K562 (cell line): Measurements from ENCODE around the gene IKZF3. TPM values are rescaled to one million over a fixed set of nuclear protein-coding genes. Genes with fewer than 3 reads are reported as not detected.

Experiments used
- ATF7 ChIP-seq: fragments of 450-650 bp; IDR thresholded peaks from 2 replicates; pipeline ENCODE4 v1.7.1; 2014; ENCODE audit warnings: mild to moderate bottlenecking, moderate library complexity
- BRD4 ChIP-seq: fragments of 200-600 bp; sonication (generic); IDR thresholded peaks from 2 replicates; pipeline ENCODE4 v1.6.1; 2017; ENCODE audit warnings: inconsistent platforms
- CBFB ChIP-seq: sonication (generic); formaldehyde crosslinking; IDR thresholded peaks from 2 replicates; pipeline ENCODE4 v1.4.0; 2020; ENCODE audit warnings: mild to moderate bottlenecking, missing genetic modification reagents
- CBX1 ChIP-seq: sonication (generic); IDR thresholded peaks from 2 replicates; pipeline ENCODE4 v1.6.1; 2016; ENCODE audit warnings: antibody characterized with exemption, low read depth, mild to moderate bottlenecking
- FOXM1 ChIP-seq, 2 experiments: fragments of 450-650 bp in 1 of 2; sonication (generic) in 1 of 2; formaldehyde crosslinking in 1 of 2; IDR thresholded peaks; 2 replicates each; pipeline versions ENCODE4 v1.6.1 to v1.9.0; 2017 to 2022; ENCODE audit warnings: low read depth in 2 of 2, mild to moderate bottlenecking in 2 of 2, missing genetic modification reagents in 1 of 2, moderate library complexity in 1 of 2
- MAX ChIP-seq: sonication (generic); formaldehyde crosslinking; IDR thresholded peaks from 2 replicates; pipeline ENCODE4 v1.9.0; 2022; ENCODE audit warnings: mild to moderate bottlenecking, missing genetic modification reagents
- MAZ ChIP-seq, 2 experiments: fragments of 450-650 bp in 1 of 2; sonication (generic) in 1 of 2; formaldehyde crosslinking; IDR thresholded peaks in 1 of 2; conservative IDR thresholded peaks in 1 of 2; 2 replicates each; pipeline versions ENCODE4 v1.4.0 to v1.5.0; 2020; ENCODE audit warnings: mild to moderate bottlenecking in 1 of 2, missing genetic modification reagents in 1 of 2
- NFIX ChIP-seq: fragments of 250-450 bp; sonication (Bioruptor Pico); IDR thresholded peaks from 2 replicates; pipeline ENCODE4 v1.4.0; 2020; ENCODE audit warnings: low read depth, mild to moderate bottlenecking, moderate library complexity
- PHF20 ChIP-seq: fragments of 450-650 bp; IDR thresholded peaks from 2 replicates; pipeline ENCODE4 v1.6.1; 2018; ENCODE audit not compliant: partially characterized antibody
- PPARD ChIP-seq: fragments of 250-450 bp; sonication (Bioruptor Pico); IDR thresholded peaks from 2 replicates; pipeline ENCODE4 v1.8.0; 2022; ENCODE audit warnings: inconsistent platforms, mild to moderate bottlenecking, moderate library complexity
- PTTG1 ChIP-seq: fragments of 450-650 bp; IDR thresholded peaks from 2 replicates; pipeline ENCODE4 v1.6.1; 2016; ENCODE audit warnings: low read depth, mild to moderate bottlenecking, missing genetic modification characterization, missing compliant biosample characterization
- SAP30 ChIP-seq: fragments of 200-600 bp; sonication (generic); IDR thresholded peaks from 2 replicates; pipeline ENCODE4 v1.6.1; 2012; ENCODE audit warnings: borderline replicate concordance, low read depth, mild to moderate bottlenecking, moderate library complexity, low read length, control low read depth, inconsistent platforms; ENCODE audit not compliant: insufficient read depth, poor library complexity, severe bottlenecking
- SP2 ChIP-seq: IDR thresholded peaks from 2 replicates; pipeline ENCODE4 v1.6.1; 2011; ENCODE audit warnings: mild to moderate bottlenecking, low read depth, low read length, moderate library complexity; ENCODE audit not compliant: poor library complexity, severe bottlenecking; ENCODE audit errors: extremely low read depth
- SRF ChIP-seq, 2 experiments: fragments of 250-450, 450-650 bp in 1 of 2; sonication (Bioruptor Pico) in 1 of 2; sonication (generic) in 1 of 2; formaldehyde crosslinking; IDR thresholded peaks; 2 replicates each; pipeline versions ENCODE4 v1.5.0 to v1.5.1; 2020 to 2022; ENCODE audit warnings: mild to moderate bottlenecking in 1 of 2, missing genetic modification reagents in 1 of 2
- TCF15 ChIP-seq: fragments of 250-450 bp; sonication (Bioruptor Pico); IDR thresholded peaks from 2 replicates; pipeline ENCODE4 v1.8.0; 2022; ENCODE audit warnings: moderate library complexity, mild to moderate bottlenecking, inconsistent platforms
- ZNF24 ChIP-seq: fragments of 450-650 bp; IDR thresholded peaks from 2 replicates; pipeline ENCODE4 v1.6.1; 2016
- ZNF280A ChIP-seq: fragments of 450-650 bp; IDR thresholded peaks from 2 replicates; pipeline ENCODE4 v1.6.1; 2018; ENCODE audit warnings: mild to moderate bottlenecking, low read depth; ENCODE audit not compliant: partially characterized antibody
- ZNF280B ChIP-seq: fragments of 250-450 bp; sonication (Bioruptor Pico); IDR thresholded peaks from 2 replicates; pipeline ENCODE4 v1.5.1; 2021; ENCODE audit warnings: mild to moderate bottlenecking
- ZNF3 ChIP-seq: fragments of 250-450 bp; sonication (Bioruptor Pico); IDR thresholded peaks from 2 replicates; pipeline ENCODE4 v1.5.0; 2021; ENCODE audit warnings: mild to moderate bottlenecking, moderate library complexity
- ZNF584 ChIP-seq: fragments of 200-800 bp; sonication (Bioruptor generic); IDR thresholded peaks from 2 replicates; pipeline ENCODE4 v1.6.1; 2016; ENCODE audit warnings: low read depth, mild to moderate bottlenecking, missing genetic modification characterization, missing compliant biosample characterization
- polyA plus RNA-seq, 8 experiments: library from polyadenylated mRNA; depleted of rRNA in 4 of 8; stranded (reverse) in 5 of 8; unstranded in 3 of 8; fragments of >200 nt; fragmentation: Nextera tagmentation in 2 of 8; fragmentation: Illumina TruSeq in 1 of 8; extraction: Ambion mirVana in 2 of 8; extraction: Trizol in 1 of 8; gene quantifications; 2 replicates each; pipeline versions ENCODE4 v1.2.1 to v1.2.3, GENCODE V29; 2011 to 2014; ENCODE audit warnings: inconsistent platforms in 1 of 8, missing spikeins in 1 of 8
- total RNA-seq, 7 experiments: library from RNA; depleted of rRNA in 6 of 7; stranded (reverse); fragments of >200 nt in 6 of 7; fragmentation: Illumina TruSeq in 2 of 7; extraction: Trizol in 2 of 7; gene quantifications; 2 replicates each; pipeline versions ENCODE4 v1.2.1 to v1.2.3, GENCODE V29; 2011 to 2021; ENCODE audit warnings: low replicate concordance in 1 of 7

Gene IKZF3
- total and polyA plus RNA-seq, 9 of the 15 experiments (the other 6 are each of a cell fraction or from before 2014, with no cell fraction given): 0.06 to 1.6 (median 0.62) TPM

GRCh38 chr17:39863918-39864746, at the start of gene IKZF3 (continued):
- TF ChIP-seq NFIX (CRISPR knock-in tag): no peak
- peak; percentile 22 for TF ChIP-seq PHF20
- TF ChIP-seq MAX: no peak
- TF ChIP-seq CBFB: no peak
- TF ChIP-seq SRF (CRISPR knock-in tag; IDR thresholded peaks at IDR 0.05): peak in 1 of 2 experiments; percentile 82; a peak in 1 of 4 replicates
- TF ChIP-seq TCF15 (CRISPR knock-in tag): no peak
- no peak for TF ChIP-seq ZNF3
- TF ChIP-seq SP2: no peak
- TF ChIP-seq ZNF24: peak; percentile 38; the same call in 1 of the 2 replicates
- no peak for TF ChIP-seq CBX1
- no peak for TF ChIP-seq ZNF280A
- peak in 1 of 2 experiments; percentile 81; a peak in 2 of 4 replicates for TF ChIP-seq MAZ (CRISPR knock-in tag; conservative IDR thresholded peaks at IDR 0.05 in 1 of 2, IDR thresholded peaks at IDR 0.05 in 1 of 2)
- TF ChIP-seq BRD4: no peak
- no peak for TF ChIP-seq PPARD (CRISPR knock-in tag)
- TF ChIP-seq ZNF280B: no peak
- no peak for TF ChIP-seq ZNF584 (CRISPR knock-in tag)
- TF ChIP-seq FOXM1 (IDR thresholded peaks at IDR 0.05; ENCODE audit: low read depth): no peak
- TF ChIP-seq FOXM1 (CRISPR knock-in tag; IDR thresholded peaks at IDR 0.05; ENCODE audit: low read depth): no peak
- TF ChIP-seq ATF7: peak; percentile 58; the same call in 1 of the 2 replicates
- TF ChIP-seq SAP30: no peak
- TF ChIP-seq PTTG1 (tag): no peak
